NCI-H774 (cell line): ENCODE data around the gene SLC43A3.
A peak's percentile ranks its signal among the peaks of the same experiment; 100 is the strongest.
"Not testable (repeated sequence)": the region's sequence is repeated elsewhere in the genome, so short reads cannot be mapped to it uniquely, and the experiment has no call there.

Experiments used
- DNase-seq: peaks from one replicate; lab custom pipeline; 2025; lab: John Stamatoyannopoulos, UW

SLC43A3 gene

GRCh38 chr11:57459164-57460021 is 32.5 kb upstream of the SLC43A3 start:
- DNase-seq: no peak

GRCh38 chr11:57458410-57459163 is 31.7 kb upstream of the SLC43A3 start:
- DNase-seq: peak; percentile 1

GRCh38 chr11:57458060-57458409 is 31.1 kb upstream of the SLC43A3 start:
- no peak for DNase-seq

- peak; percentile 28 for DNase-seq
These were observed 30.7 kb upstream of the SLC43A3 start for GRCh38 chr11:57457643-57458023.

DNA sequence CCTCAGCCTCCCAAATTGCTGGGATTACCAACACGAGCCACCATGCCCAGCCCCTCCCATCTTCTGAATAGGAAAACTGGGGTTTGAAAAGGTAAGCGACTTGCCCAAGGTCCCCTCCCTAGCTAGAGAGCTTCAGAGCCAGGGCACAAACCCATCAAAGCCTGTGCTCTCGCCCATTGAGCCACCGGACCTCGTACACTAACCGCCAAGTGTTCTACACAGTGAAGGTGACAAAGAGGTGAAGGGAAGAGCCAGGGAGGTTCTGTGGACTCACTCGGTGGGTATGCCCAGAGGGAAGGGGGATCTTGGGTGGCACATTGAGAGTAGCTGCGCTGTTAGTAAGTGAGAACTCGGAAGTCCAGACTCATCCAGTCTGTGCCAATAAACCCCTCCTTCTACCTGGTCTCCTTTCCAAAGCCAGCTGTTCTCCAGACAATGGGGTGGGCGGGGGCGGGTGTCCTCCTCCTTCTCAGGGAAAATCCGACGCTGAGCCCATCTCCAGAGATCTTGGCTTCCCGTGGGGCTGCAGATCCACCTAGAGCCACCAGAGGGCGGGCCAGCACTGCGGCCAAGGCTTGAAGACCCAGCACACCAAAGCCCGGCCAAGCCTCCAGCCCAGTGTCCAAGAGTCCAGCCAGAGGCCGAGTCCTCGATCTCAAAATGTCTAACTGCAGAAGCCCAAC is 30.2 kb upstream of the SLC43A3 start:
- peak; percentile 36 for DNase-seq

- DNase-seq: peak; percentile 2
These were observed 26.7 kb upstream of the SLC43A3 start for GRCh38 chr11:57453543-57454177.

- DNase-seq: no peak
These were observed 19.1 kb upstream of the SLC43A3 start for GRCh38 chr11:57446055-57446454.

GRCh38 chr11:57445122-57445394 is 18.1 kb upstream of the SLC43A3 start:
- DNase-seq: not testable (repeated sequence)

DNA sequence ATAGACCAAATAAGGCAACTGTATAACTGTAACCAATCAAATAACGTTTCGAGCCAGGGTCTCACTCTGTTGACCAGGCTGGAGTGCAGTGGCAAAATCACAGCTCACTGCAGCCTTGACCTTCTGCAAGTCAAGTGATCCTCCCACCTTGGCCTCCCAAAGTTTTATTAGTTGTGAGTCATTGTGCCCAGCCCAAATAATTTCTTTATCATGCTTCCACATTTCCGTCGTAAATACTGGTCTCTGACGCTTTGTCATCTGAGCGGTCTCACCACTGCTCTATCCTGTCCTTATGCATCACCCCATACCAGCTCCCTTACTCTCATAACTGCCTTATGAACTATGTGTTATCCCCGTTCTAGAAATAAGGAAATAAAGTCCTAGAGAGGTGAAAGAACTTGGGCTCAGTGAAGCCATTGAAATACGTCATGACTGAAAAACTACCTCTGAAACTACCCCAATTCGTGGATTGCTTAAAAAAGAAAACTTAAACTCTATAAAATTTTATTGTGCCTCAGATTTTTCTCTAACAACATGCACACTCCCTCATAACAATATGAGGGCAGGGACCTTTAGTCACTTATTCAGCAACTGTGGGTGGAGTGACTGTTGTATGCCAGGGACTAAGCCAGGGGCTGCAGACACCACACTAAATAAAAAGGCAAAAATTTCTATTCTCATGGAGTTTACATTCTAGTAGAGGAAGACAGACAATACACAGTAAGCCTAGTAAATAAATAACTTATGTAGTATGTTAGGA is 17.6 kb upstream of the SLC43A3 start:
- no peak for DNase-seq

DNA sequence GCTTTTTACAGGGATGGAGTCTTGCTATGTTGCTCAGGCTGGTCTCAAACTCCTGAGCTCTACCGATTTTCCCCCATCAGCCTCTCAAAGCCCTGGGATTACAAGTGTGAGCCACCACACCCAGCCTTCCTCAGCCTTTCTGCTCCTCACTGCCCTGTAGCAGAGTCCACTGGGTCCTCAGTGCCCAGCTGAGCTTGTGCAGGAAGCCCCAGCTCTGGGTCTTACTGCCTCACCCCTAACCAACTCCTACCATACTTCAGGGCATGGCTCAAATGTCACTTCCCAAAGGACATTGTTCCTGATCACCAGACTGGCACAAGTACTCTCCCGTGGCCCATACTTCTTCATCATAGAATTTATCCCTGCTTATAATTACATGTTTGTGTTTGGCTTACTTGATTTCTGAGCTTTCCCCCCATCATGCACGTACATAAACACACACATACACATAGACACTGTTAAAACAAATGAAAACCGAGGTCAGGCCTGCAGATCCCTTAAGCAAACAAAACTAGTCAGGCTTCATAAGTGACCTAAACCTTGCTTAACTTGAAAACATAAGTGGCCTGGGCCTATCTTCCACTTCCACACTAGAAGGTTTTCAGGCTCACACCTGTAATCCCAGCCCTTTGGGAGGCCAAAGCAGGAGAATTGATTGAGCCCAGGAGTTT is 14.0 kb upstream of the SLC43A3 start:
- peak; percentile 7 for DNase-seq

DNA sequence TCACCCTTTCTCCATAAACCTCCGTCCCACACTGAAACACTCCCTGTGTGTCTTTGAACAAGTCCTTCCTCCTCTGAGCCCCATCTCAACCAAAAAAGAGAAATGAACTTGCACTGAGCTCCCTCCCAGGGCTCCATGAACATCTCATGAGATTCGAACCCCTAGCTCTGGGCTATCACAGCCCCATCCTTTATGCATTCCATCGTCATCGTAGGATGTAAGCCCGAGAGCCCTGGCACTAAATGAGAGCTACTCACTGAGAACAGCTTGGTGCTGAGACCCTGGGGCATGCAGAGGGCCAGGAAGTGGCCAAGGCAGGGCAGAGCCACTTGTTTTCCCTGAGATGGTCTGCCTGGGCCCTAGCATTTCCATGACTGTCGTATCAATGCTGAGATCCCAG is 12.9 kb upstream of the SLC43A3 start:
- no peak for DNase-seq

DNA sequence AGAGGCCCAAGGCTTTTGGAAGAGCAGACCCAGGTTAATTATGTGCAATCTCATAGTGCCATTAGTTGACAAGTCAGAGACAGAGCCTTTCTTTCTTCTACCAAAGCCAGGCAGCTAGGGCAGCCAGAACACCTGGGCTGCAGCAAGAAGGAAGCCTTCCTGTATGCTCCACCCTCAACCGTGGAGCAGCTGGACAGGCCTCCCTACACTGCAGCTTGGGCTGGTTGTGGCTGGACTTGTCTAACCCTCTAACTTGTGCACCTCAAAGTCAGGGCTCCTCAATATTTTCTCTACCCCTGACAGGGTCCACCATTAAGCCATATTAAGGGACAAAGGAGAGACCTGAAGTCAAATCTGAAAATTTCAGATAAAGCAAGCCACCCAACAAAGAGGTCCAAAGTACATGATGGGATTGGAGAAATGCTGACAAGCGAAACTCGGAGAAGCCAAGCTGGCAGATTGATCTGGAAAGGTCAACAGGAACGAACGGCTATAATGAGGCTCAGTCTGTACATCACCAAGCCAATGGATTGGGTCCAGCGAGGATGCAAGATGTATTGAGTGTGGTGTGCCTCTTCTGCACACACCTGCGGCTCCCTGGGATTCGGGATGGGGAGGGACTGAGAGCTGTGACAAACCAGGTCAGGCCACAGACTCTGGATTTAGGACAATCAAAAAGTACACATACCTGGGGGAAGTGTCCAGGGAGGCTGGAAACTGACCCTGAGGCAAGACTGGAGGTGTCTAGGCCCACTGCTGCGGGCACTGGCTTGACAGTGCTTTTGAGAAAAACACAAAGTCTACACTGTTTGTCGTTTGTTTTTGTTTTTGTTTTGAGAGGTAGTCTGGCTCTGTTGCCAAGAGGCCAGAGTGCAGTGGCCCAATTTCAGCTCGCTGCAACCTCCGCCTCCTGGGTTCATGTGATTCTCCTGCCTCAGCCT is 11.7 kb upstream of the SLC43A3 start:
- DNase-seq: no peak

- DNase-seq: no peak
These were observed 9.1 kb upstream of the SLC43A3 start for GRCh38 chr11:57436031-57436430.

DNA sequence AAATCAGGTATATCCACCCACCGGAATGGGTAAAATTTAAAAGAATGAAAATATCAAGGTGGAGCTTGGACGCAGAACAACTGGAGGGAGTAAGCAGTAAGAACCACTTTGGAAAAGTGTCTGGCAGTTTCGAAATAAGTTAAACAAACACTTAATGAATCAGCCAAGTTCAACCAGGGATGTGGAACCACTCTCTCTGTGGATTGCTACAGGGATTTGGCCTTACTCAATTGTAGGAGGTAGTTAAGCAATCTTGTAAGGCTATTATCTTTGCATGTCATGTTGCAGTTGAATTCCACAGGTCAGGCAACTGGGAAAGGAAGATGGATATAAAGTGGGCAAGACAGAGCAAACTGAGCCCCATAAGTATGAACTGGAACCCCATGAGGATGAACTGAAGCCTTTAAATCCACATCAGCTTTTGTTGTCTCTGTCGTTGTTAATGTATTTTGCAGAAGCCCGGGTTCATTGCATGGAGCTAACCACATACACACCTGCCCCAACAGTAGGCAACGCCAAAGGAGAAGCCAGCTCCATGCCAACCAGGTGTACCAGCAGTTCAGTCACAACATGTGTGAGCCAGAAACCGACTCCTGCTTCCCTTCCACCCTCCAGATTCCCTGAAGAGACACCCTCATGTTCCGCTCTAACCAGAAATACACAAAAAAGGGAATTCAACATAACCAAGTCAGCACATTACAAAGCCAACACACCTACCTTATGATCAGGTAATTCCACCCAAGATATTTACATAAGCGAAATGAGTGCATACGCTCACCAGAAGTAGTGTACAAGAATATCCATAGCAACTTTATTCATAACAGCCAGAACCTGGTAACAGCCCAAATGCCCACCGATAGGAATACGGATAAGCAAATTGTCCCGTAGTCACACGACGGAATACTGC is 8.0 kb upstream of the SLC43A3 start:
- no peak for DNase-seq

DNA sequence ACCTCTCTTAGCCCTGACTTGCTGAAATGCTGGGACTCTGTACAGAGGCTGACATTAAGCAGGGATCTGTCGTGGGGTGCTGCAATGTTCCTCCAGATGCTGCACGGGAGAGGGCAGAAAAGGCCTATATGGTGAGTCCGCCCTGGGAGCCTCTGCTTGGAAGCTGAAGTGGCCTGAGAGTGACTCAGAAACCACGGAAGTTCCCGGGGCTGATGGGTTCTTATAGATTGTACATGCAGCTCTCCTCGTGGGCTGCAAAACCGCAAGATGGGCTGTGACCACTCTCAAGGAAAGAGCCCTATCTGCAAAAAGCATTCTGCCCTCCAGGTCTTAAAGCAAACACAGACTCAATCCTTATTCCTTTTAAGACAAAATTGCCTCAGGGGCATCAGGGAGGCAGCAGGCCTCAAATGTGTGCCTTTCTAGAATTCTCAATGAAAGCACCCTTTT is 5.8 kb upstream of the SLC43A3 start:
- no peak for DNase-seq

GRCh38 chr11:57432149-57432561 is 5.2 kb upstream of the SLC43A3 start:
- no peak for DNase-seq

GRCh38 chr11:57430952-57431351 is 4.0 kb upstream of the SLC43A3 start:
- DNase-seq: no peak

DNA sequence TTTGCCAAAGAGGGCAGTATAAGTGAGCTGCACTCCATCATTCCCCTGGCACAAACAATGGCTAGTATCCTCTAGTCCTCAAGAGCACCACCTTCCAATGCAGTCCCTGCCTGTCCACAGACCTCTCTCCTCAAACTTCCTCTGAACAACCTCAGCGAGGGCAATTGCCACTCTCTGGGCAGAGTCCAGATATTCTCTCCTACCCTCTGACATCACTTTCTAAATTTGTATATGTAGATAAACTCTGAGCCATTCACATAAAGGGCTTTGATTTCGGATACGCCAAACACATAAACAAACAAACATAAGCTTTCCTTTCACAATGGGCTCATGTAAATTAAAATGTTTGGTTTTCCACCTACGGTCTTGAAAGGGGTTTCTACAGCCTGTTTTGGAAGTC is 3.0 kb upstream of the SLC43A3 start:
- DNase-seq: peak; percentile 32

DNA sequence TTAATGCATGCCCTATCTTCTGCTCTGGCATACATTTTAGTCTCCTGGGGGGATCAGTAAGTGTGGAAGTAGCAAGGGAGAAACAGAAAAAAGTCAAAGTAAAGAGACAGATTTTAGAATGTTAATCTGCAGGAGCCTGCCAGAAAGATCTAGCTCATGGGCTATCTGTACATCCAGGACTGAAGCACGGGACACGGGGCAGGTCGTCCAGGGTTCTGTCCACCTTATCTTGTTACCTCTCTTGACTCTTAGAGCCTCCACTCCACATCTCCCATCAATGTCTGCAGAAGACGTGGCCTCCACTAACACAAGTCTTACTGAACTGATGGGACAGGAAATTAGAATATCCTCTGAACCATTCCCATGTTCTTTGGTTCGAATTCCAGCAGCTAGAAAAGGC is 1.7 kb upstream of the SLC43A3 start:
- DNase-seq: no peak
